H9 (cell line): ENCODE data around the gene SYAP1. TPM values are rescaled to one million over a fixed set of nuclear protein-coding genes. Genes with fewer than 3 reads are reported as not detected.

Source experiments
- DNase-seq: peaks from one replicate; pipeline ENCODE4 v3.0.0-alpha.2; 2017
- H2AFZ ChIP-seq: one replicate; pipeline ENCODE4 v1.6.1; 2013; ENCODE audit warnings: mild to moderate bottlenecking, low read length, control low read depth, moderate library complexity
- H2AK5ac ChIP-seq: 2 replicates; pipeline ENCODE4 v1.6.1; 2013; ENCODE audit warnings: low read length, control low read depth, mixed read lengths; ENCODE audit not compliant: insufficient read length
- H2BK120ac ChIP-seq: one replicate; pipeline ENCODE4 v1.6.1; 2013; ENCODE audit warnings: low read depth, mild to moderate bottlenecking, low read length, control low read depth, inconsistent platforms; ENCODE audit not compliant: poor library complexity, severe bottlenecking
- H2BK12ac ChIP-seq: 2 replicates; pipeline ENCODE4 v1.6.1; 2013; ENCODE audit warnings: low read length, control low read depth, mixed read lengths, low read depth; ENCODE audit not compliant: insufficient read length
- H2BK15ac ChIP-seq: 2 replicates; pipeline ENCODE4 v1.6.1; 2013; ENCODE audit warnings: low read depth, low read length, control low read depth
- H2BK20ac ChIP-seq: one replicate; pipeline ENCODE4 v1.6.1; 2013; ENCODE audit warnings: low read depth, mild to moderate bottlenecking, low read length, control low read depth, inconsistent platforms; ENCODE audit not compliant: poor library complexity, severe bottlenecking
- H2BK5ac ChIP-seq: 2 replicates; pipeline ENCODE4 v1.6.1; 2013; ENCODE audit warnings: low read length, control low read depth, mixed read lengths; ENCODE audit not compliant: insufficient read length
- H3K14ac ChIP-seq: 2 replicates; pipeline ENCODE4 v1.6.1; 2013; ENCODE audit warnings: low read length, control low read depth; ENCODE audit not compliant: insufficient read depth
- H3K18ac ChIP-seq: 2 replicates; pipeline ENCODE4 v1.6.1; 2013; ENCODE audit warnings: low read depth, mild to moderate bottlenecking, mixed read lengths, low read length, control low read depth; ENCODE audit not compliant: insufficient read length
- H3K23ac ChIP-seq: 2 replicates; pipeline ENCODE4 v1.6.1; 2013; ENCODE audit warnings: low read length, control low read depth, mixed read lengths, low read depth; ENCODE audit not compliant: insufficient read length
- H3K23me2 ChIP-seq: 2 replicates; pipeline ENCODE4 v1.6.1; 2013; ENCODE audit warnings: low read depth, mild to moderate bottlenecking, mixed read lengths, low read length, control low read depth; ENCODE audit not compliant: insufficient read length, poor library complexity, severe bottlenecking
- H3K27ac ChIP-seq: 2 replicates; pipeline ENCODE4 v1.5.1; 2013; ENCODE audit warnings: low read length, control low read depth, mixed read lengths, low read depth; ENCODE audit not compliant: insufficient read length
- H3K27me3 ChIP-seq: 2 replicates; pipeline ENCODE4 v1.6.1; 2013; ENCODE audit warnings: low read length, control low read depth, inconsistent platforms; ENCODE audit not compliant: insufficient read depth
- H3K4ac ChIP-seq: 2 replicates; pipeline ENCODE4 v1.6.1; 2013; ENCODE audit warnings: low read depth, mild to moderate bottlenecking, control low read depth, inconsistent platforms, low read length, moderate library complexity
- H3K4me1 ChIP-seq: 2 replicates; pipeline ENCODE4 v1.6.1; 2013; ENCODE audit warnings: low read length, control low read depth, inconsistent platforms; ENCODE audit not compliant: insufficient read depth
- H3K4me2 ChIP-seq: 2 replicates; pipeline ENCODE4 v1.6.1; 2013; ENCODE audit warnings: low read length, control low read depth, mixed read lengths; ENCODE audit not compliant: insufficient read length, insufficient read depth
- H3K56ac ChIP-seq: 2 replicates; pipeline ENCODE4 v1.6.1; 2013; ENCODE audit warnings: low read depth, mild to moderate bottlenecking, mixed read lengths, low read length, control low read depth; ENCODE audit not compliant: insufficient read length
- H3K79me1 ChIP-seq: 2 replicates; pipeline ENCODE4 v1.6.1; 2013; ENCODE audit warnings: low read depth, mild to moderate bottlenecking, moderate library complexity, low read length, control low read depth, inconsistent platforms; ENCODE audit not compliant: insufficient read depth, poor library complexity, severe bottlenecking
- H3K79me2 ChIP-seq: 2 replicates; pipeline ENCODE4 v1.6.1; 2013; ENCODE audit warnings: low read length, control low read depth, inconsistent platforms; ENCODE audit not compliant: insufficient read depth
- H3K9ac ChIP-seq: 2 replicates; pipeline ENCODE4 v1.6.1; 2013; ENCODE audit warnings: low read length, control low read depth, mixed read lengths; ENCODE audit not compliant: insufficient read length; ENCODE audit errors: extremely low read depth
- H3K9me3 ChIP-seq: one replicate; pipeline ENCODE4 v1.6.1; 2013; ENCODE audit warnings: low read depth, low read length, inconsistent platforms; ENCODE audit not compliant: control insufficient read depth
- H3T11ph ChIP-seq: one replicate; pipeline ENCODE4 v1.6.1; 2013; ENCODE audit warnings: mild to moderate bottlenecking, low read length, control low read depth, inconsistent platforms
- H4K20me1 ChIP-seq: one replicate; pipeline ENCODE4 v1.6.1; 2013; ENCODE audit not compliant: control insufficient read depth, insufficient read length, insufficient read depth
- H4K5ac ChIP-seq: 2 replicates; pipeline ENCODE4 v1.6.1; 2013; ENCODE audit warnings: low read depth, mild to moderate bottlenecking, mixed read lengths, low read length, control low read depth; ENCODE audit not compliant: insufficient read length
- H4K8ac ChIP-seq: replicated peaks from 2 replicates; pipeline ENCODE4 v1.6.1; 2013; ENCODE audit warnings: low read length, control low read depth, mixed read lengths, low read depth; ENCODE audit not compliant: insufficient read length
- H4K91ac ChIP-seq: 2 replicates; pipeline ENCODE4 v1.6.1; 2013; ENCODE audit warnings: low read depth, mild to moderate bottlenecking, moderate library complexity, mixed read lengths, low read length, control low read depth; ENCODE audit not compliant: insufficient read length
- H3K27ac Mint-ChIP-seq, 3 experiments: 2 replicates in 2 of 3; 3 replicates in 1 of 3; pipeline ENCODE4 v1.8.0; 2020 to 2021; ENCODE audit warnings: mixed read lengths in 3 of 3, mild to moderate bottlenecking in 1 of 3, moderate library complexity in 1 of 3
- H3K27me3 Mint-ChIP-seq: 2 replicates; pipeline ENCODE4 v1.8.0; 2021; ENCODE audit warnings: low read depth, mild to moderate bottlenecking, moderate library complexity, mixed read lengths
- H3K36me3 Mint-ChIP-seq, 3 experiments: 2 replicates in 2 of 3; 3 replicates in 1 of 3; pipeline ENCODE4 v1.8.0; 2020 to 2021; ENCODE audit warnings: low read depth in 3 of 3, mixed read lengths in 3 of 3; ENCODE audit not compliant: insufficient read depth in 1 of 3
- H3K4me1 Mint-ChIP-seq, 2 experiments: 2 replicates each; pipeline ENCODE4 v1.8.0; 2020; ENCODE audit warnings: mixed read lengths in 2 of 2
- H3K4me3 Mint-ChIP-seq, 2 experiments: 2 replicates in 1 of 2; 3 replicates in 1 of 2; pipeline ENCODE4 v1.8.0; 2020 to 2021; ENCODE audit warnings: mild to moderate bottlenecking in 2 of 2, mixed read lengths in 2 of 2, moderate library complexity in 1 of 2
- H3K9me3 Mint-ChIP-seq, 2 experiments: 2 replicates in 1 of 2; 3 replicates in 1 of 2; pipeline ENCODE4 v1.8.0; 2020; ENCODE audit warnings: mild to moderate bottlenecking in 2 of 2, mixed read lengths in 2 of 2, moderate library complexity in 1 of 2
- WGBS: extraction: QIAGEN DNeasy Blood & Tissue Kit; methylation state at CpG from one replicate; pipeline ENCODE4 v1.1.7; 2013; ENCODE audit warnings: missing lambda C conversion rate, low lambda C conversion rate, mixed read lengths; ENCODE audit not compliant: insufficient read length; ENCODE audit errors: extremely low coverage; 5-methylcytosine and 5-hydroxymethylcytosine counted together
- total RNA-seq: library from RNA; stranded (reverse); gene quantifications from 2 replicates; pipeline ENCODE4 v1.2.1, GENCODE V29; 2021
- TF ChIP-seq, protein P1 (sequence below): fragments of 200-600 bp; sonication (generic); conservative IDR thresholded peaks from 3 replicates; pipeline ENCODE4 v1.8.0; 2021; ENCODE audit warnings: antibody characterized with exemption, mild to moderate bottlenecking

Gene SYAP1
- total RNA-seq, 1 experiment from 2014 or later: 42.7 TPM

DNA sequence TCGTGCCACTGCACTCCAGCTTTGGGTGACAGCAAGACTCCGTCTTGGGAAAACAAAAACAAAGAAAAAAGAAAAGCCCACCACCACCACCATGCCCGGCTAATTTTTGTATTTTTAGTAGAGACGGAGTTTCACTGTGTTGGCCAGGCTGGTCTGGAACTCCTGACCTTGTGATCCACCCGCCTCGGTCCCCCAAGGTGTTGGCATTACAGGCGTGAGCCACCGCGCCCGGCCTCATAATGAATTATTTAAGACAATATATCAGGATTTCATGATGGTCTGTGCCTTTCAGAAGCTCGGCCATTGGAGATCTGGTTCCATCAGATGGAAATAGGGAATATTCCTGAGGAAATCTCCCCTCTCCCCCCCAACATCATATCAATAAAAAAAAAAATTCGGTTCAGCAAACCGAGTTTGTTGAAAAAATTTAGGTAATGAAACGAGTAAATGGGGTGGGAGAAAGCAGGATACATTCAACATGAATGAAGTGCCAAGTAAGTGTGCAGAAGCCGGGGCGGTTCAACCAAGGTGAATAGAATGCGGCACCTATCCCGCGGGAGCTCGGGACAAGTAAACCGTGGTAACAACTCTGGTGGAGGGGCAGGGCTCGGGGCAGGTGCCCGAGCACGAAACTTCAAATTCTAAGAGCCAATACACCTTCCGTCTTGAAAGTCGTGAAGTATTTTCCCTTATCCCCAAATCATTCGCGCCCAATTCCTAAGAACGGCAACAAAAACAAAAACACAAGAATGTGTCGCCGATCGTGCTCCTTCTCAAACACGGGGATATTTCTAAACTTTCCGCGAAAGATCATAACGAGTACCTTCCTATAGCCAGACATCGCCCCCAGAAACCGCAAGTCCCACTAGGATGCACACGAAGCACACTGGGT lies 66.1 kb downstream of the SYAP1 start:
- H2AK5ac ChIP-seq: no peak overlapping the region
- H2BK15ac ChIP-seq: no peak overlapping the region
- peak overlapping the region; percentile 56; the same call in 1 of the 2 replicates for H3K14ac ChIP-seq
- H3K79me1 ChIP-seq: peaks cover 3% of the 10 kb centered on the region
- H3K27ac Mint-ChIP-seq: peak overlapping the region; percentile 66 to 98 (median 92)
- peak overlapping the region; percentile 86 for H2AFZ ChIP-seq
- H2BK12ac ChIP-seq: no peak overlapping the region
- no peaks in the 10 kb centered on the region; a peak in 1 of 5 replicates for H3K9me3 Mint-ChIP-seq
- H2BK20ac ChIP-seq: no peak overlapping the region
- no peak for DNase-seq
- H3K36me3 Mint-ChIP-seq: peaks cover 12 to 26% (median 12%) of the 10 kb centered on the region in 3 experiments
- H3K4me1 Mint-ChIP-seq: peaks cover 12 to 14% of the 10 kb centered on the region in 2 experiments
- peaks cover 30% of the 10 kb centered on the region for H3K79me2 ChIP-seq
- H3K4ac ChIP-seq: no peak overlapping the region
- no peak overlapping the region for H4K8ac ChIP-seq
- peak overlapping the region; percentile 76 for H3K4me2 ChIP-seq
- no peak overlapping the region for H4K5ac ChIP-seq
- H3K23me2 ChIP-seq: peaks cover 13% of the 10 kb centered on the region
- H3K4me1 ChIP-seq: no peaks in the 10 kb centered on the region; the same call in 1 of the 2 replicates
- no peak overlapping the region for H3K56ac ChIP-seq
- peak overlapping the region; percentile 90 to 92 for H3K4me3 Mint-ChIP-seq
- peak overlapping the region; percentile 91 for H3K9ac ChIP-seq
- no peaks in the 10 kb centered on the region for H4K20me1 ChIP-seq
- no peak overlapping the region for H4K91ac ChIP-seq
- H2BK5ac ChIP-seq: no peak overlapping the region
- TF ChIP-seq, protein P1, sequence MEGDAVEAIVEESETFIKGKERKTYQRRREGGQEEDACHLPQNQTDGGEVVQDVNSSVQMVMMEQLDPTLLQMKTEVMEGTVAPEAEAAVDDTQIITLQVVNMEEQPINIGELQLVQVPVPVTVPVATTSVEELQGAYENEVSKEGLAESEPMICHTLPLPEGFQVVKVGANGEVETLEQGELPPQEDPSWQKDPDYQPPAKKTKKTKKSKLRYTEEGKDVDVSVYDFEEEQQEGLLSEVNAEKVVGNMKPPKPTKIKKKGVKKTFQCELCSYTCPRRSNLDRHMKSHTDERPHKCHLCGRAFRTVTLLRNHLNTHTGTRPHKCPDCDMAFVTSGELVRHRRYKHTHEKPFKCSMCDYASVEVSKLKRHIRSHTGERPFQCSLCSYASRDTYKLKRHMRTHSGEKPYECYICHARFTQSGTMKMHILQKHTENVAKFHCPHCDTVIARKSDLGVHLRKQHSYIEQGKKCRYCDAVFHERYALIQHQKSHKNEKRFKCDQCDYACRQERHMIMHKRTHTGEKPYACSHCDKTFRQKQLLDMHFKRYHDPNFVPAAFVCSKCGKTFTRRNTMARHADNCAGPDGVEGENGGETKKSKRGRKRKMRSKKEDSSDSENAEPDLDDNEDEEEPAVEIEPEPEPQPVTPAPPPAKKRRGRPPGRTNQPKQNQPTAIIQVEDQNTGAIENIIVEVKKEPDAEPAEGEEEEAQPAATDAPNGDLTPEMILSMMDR: no peak
- no peaks in the 10 kb centered on the region for H3K27me3 ChIP-seq
- H3K27ac ChIP-seq: peak overlapping the region; percentile 29
- no CpG with 5 or more reads among the region's 39 CpGs for WGBS
- no peaks in the 10 kb centered on the region for H3K27me3 Mint-ChIP-seq
- no peak overlapping the region for H2BK120ac ChIP-seq
- H3K23ac ChIP-seq: no peak overlapping the region
- no peaks in the 10 kb centered on the region for H3K9me3 ChIP-seq
- no peak overlapping the region for H3T11ph ChIP-seq
- peak overlapping the region; percentile 47 for H3K18ac ChIP-seq
